ENCODE measurements around the gene CATSPERZ.

GRCh38 chr11:64265176-64266160 lies 34.7 kb upstream of the CATSPERZ start:
- TF ChIP-seq CTCF (conservative IDR thresholded peaks at IDR 0.05 in 1 of 2, IDR thresholded peaks at IDR 0.05 in 1 of 2; ENCODE audit: extremely low read depth in 1 of 2, insufficient read depth in 1 of 2, low read depth in 1 of 2, low read length in 2 of 2) = no peak
- TF ChIP-seq EZH2 (IDR thresholded peaks at IDR 0.05; ENCODE audit: borderline replicate concordance, low read length) = no peak

Data from mammary epithelial cell (primary cell).